Activated gamma-delta T cell (primary cell): Measurements from ENCODE around the gene PCDHGB2.
"Not testable (repeated sequence)": the region's sequence is repeated elsewhere in the genome, so short reads cannot be mapped to it uniquely, and the experiment has no call there.

Experiments
- DNase-seq: peaks from one replicate; lab custom pipeline; 2025; lab: John Stamatoyannopoulos, UW

The PCDHGB2 gene

GRCh38 chr5:141384471-141385267, 24.9 kb downstream of the PCDHGB2 start:
- DNase-seq: no peak

GRCh38 chr5:141387557-141388311, 27.9 kb downstream of the PCDHGB2 start, which contains the start of gene PCDHGB4:
PCDHGB4 (plus strand) TSS chr5:141387698; CDS start chr5:141387885, 187 bp downstream.
- not testable (repeated sequence) for DNase-seq

- DNase-seq: no peak
Measured at GRCh38 chr5:141388661-141389060, 28.9 kb downstream of the PCDHGB2 start.

GRCh38 chr5:141389153-141390042, 29.6 kb downstream of the PCDHGB2 start:
- DNase-seq: no peak

GRCh38 chr5:141392429-141393198, 32.8 kb downstream of the PCDHGB2 start, which contains the start of gene PCDHGA8:
PCDHGA8 (plus strand) TSS chr5:141392633; CDS start chr5:141392814, 181 bp downstream.
- DNase-seq: no peak

GRCh38 chr5:141393267-141393666, 33.5 kb downstream of the PCDHGB2 start:
- no peak for DNase-seq

- DNase-seq: not testable (repeated sequence)
Measured at GRCh38 chr5:141394401-141395187, 34.8 kb downstream of the PCDHGB2 start.

GRCh38 chr5:141397756-141398551, 38.2 kb downstream of the PCDHGB2 start, which contains the start of gene PCDHGB5:
PCDHGB5 (plus strand) TSS chr5:141397947; CDS start chr5:141398128, 181 bp downstream.
- DNase-seq: not testable (repeated sequence)

- no peak for DNase-seq
Measured at GRCh38 chr5:141398608-141399007, 38.8 kb downstream of the PCDHGB2 start.

- no peak for DNase-seq
Measured at GRCh38 chr5:141399555-141400258, 39.9 kb downstream of the PCDHGB2 start.

GRCh38 chr5:141402553-141403243, 42.9 kb downstream of the PCDHGB2 start, which contains the start of gene PCDHGA9:
PCDHGA9 (plus strand) TSS chr5:141402778; CDS start chr5:141402953, 175 bp downstream.
- no peak for DNase-seq

GRCh38 chr5:141403387-141403786, 43.6 kb downstream of the PCDHGB2 start:
- DNase-seq: no peak

- DNase-seq: not testable (repeated sequence)
Measured at GRCh38 chr5:141407790-141408505, 48.2 kb downstream of the PCDHGB2 start, which contains the start of gene PCDHGB6. PCDHGB6 (plus strand) TSS chr5:141408021; CDS start chr5:141408203, 182 bp downstream.

- no peak for DNase-seq
Measured at GRCh38 chr5:141409598-141410306, 50.0 kb downstream of the PCDHGB2 start.

- DNase-seq: no peak
Measured at GRCh38 chr5:141411575-141411974, 51.8 kb downstream of the PCDHGB2 start.
